ENCODE measurements around the gene CRYL1.

Gene CRYL1

DNA sequence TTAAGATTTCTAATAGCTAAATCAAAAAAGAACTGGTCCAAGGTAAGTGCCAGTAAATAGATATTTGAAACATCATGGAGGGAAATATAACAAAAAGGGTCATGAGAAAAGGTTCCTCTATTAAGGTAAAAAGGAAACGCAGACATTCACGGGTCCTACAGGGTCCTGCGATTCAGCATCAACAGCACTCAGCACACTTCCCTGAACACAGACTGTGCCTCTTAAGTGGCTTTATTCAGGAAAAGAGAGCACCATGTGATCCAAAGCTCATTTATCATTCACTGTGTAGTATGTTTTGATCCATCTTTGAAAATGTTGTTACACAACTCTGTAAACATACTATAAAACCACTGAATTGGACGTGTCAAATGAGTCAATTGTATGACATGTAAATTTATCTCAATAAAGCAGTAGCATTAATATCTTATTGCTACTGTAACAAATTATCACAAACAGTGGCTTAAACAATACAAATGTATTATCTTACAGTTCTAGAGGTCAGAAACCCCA is 33.7 kb downstream of the CRYL1 start:
- no peak for DNase-seq

GRCh38 chr13:20489185-20489820 is 36.4 kb downstream of the CRYL1 start:
- no peak for DNase-seq

- no peak for DNase-seq
These were observed 37.7 kb downstream of the CRYL1 start for GRCh38 chr13:20487927-20488326.

- DNase-seq: no peak
These were observed 42.9 kb downstream of the CRYL1 start for GRCh38 chr13:20482787-20483186.

DNA sequence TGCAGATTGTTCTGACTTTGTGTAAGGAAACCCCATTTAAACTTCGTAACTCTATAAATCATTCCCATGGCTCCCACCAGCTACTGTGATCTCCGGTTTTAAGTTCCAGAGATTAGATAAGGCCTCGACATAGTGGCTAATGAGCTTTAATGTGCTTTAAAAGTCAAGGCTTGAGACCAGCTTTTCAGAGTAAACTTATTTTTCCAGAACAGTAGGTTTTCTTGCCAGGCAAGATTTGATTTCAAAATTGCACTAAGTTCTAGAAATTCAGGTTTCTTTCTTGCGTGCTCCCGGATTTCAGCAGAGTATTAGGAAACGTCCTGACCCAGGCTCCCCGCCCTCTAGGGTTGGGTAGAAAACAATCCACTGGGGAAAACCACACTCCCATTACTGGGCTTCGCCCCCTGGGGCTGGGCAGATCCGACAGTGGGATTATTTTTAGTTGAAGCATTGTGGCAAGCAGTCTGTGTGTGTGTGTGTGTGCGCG is 43.3 kb downstream of the CRYL1 start:
- no peak for DNase-seq

DNA sequence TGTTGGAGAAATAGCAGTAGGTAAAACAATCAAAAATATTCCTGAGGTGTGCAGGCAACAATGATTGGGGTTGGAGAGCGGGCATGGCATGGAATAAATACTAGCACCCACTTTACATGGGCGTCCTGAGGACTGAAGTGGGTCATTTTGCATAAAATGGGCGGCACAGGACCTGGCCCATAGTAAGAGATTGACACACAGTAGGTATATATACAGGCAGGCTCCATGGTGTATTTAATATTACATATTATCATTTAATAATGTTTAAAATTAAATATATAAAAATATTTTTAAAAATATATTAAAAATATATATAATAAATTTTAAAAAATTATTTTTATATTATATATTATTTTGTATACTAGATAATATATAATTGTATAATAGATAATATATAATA is 48.3 kb downstream of the CRYL1 start:
- DNase-seq: no peak

- no peak for DNase-seq
These were observed 49.5 kb downstream of the CRYL1 start for GRCh38 chr13:20475927-20476691.

DNA sequence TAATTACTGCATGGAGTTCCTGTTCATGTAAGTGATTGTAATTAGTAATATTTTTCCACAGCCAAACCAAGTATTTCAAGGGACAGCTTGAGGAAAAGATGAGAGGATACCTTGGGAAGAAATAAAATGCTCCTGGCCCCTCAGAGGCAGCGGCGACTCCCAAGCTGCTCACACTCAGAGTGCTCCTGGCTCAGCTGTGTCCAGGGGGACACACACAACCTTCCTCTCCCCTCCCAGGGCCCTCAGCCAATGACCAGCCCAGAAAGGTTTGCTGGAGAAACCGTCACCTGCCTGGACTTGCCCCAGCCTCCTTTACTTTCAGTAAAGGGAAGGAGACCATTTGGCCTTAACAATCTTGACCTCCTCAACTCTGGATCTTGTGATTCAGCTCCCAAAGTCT is 51.1 kb downstream of the CRYL1 start:
- DNase-seq: no peak

GRCh38 chr13:20473888-20474287 is 51.8 kb downstream of the CRYL1 start:
- DNase-seq: no peak

DNA sequence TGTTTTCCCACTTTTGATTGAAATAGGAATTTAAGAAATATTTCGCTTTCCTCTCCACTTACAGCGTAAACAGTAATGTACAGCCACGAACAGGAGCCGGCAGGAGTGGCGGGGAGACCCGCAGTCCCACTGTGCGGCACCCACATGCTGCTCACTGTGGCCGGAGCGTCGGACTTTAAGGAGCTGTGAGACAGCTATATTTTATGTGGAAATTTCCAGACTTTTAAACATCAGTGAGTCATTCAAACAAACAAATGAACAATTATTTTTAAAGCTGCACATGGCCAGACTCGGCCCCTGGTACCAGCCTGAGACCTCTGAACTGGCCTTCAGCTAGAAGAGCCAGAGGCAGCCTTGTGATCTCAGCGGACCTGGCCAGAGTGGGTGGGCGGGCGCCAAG is 52.5 kb downstream of the CRYL1 start:
- no peak for DNase-seq

DNA sequence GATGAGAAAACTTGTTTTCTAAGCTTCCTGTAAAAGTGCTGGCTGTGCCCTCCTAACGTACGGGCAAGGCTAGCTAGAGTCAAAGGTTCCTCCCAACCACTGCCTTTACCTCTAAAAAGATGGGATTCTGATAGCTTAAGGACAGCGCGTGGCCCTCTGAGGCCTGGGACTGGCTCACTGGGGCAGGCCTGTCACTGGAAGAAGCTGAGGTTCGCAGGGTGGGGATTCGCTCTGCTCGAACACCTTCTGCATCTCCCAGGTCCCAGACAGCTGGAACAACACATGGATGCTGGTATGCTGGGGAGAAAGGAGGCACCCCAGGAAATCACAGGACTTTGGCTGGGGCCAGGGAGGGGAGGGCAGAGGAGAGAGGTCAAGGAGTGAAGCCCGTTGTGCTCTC is 53.1 kb downstream of the CRYL1 start:
- DNase-seq: no peak

GRCh38 chr13:20470136-20470535 is 55.5 kb downstream of the CRYL1 start:
- no peak for DNase-seq

DNA sequence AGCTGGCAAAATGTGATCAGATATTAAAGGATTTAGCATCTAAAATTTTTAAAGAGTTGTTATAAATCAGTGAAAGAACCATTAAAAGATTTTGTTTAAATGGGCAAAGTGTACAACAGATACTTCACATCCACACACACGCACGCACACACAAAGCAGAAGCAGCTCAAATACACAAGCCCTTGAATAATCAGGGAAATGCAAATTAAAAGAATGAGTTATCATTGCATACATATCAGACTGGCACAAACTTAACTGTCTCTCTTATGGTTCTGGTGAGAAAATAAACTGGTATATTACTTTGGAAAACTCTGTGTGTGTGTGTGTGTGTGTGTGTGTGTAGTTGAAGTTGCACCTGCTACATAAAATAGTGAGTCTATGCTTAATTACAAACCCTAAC is 59.3 kb downstream of the CRYL1 start:
- DNase-seq: no peak

- DNase-seq: no peak
These were observed 60.3 kb downstream of the CRYL1 start for GRCh38 chr13:20465218-20465879.

GRCh38 chr13:20462921-20463320 is 62.7 kb downstream of the CRYL1 start:
- no peak for DNase-seq

DNA sequence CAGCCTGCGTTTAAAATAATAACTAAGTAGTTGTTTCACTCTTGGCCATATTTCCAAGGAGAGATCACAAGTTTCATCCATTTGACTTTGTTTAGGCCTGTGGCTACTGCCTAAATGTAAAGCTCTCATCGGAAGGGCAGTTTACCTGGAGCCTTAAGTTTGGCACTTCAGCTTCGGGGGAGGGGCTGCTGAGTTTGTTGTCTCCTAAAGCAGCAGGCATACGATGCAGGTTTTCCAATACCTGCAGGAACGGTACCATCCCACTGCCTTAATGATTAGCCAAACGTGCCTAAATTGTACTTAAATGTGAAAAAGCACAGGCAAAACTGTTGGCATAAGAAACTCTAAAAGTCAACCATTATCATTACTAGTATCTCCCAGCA is 63.1 kb downstream of the CRYL1 start:
- DNase-seq: no peak

DNA sequence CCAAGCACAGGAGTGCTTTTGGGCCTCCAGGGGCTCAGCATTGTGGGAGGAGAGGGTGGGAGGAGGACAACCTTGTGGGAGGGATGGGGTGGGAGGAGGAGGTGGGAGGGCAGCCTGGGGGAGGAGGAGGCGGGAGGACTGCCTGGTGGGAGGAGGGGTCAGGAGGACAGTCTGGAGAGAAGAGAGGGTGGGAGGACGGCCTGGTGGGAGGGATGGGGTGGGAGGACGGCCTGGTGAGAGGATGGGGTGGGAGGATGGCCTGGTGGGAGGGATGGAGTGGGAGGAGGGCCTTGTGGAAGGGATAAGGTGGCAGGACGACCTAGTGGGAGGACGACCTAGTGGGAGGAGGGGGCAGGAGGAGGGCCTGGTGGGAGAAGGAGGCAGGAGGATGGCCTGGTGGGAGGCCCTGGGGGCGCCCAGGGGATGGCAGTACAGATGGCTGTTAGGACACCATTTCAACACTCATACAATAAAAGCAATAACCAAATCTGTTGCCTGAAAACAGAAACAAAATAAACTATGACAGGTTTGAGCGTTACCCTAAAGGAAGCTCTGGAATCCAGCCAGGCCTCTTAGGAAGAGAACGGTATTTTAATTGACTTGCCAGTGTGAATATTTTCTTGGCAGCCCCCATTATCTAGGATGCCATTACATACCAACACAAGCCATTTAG is 63.7 kb downstream of the CRYL1 start:
- DNase-seq: no peak

- DNase-seq: no peak
These were observed 64.2 kb downstream of the CRYL1 start for GRCh38 chr13:20461481-20461859.

- DNase-seq: no peak
These were observed 64.9 kb downstream of the CRYL1 start for GRCh38 chr13:20460761-20461160.

- DNase-seq: no peak
These were observed 68.0 kb downstream of the CRYL1 start for GRCh38 chr13:20457670-20458069.

GRCh38 chr13:20456737-20457136 is 68.9 kb downstream of the CRYL1 start:
- DNase-seq: no peak

- DNase-seq: no peak
These were observed 74.3 kb downstream of the CRYL1 start for GRCh38 chr13:20451397-20451796.

- no peak for DNase-seq
These were observed 77.2 kb downstream of the CRYL1 start for GRCh38 chr13:20448470-20448869.
